ENCODE results near the gene LMTK3. TPM values are rescaled to one million over a fixed set of nuclear protein-coding genes. Genes with fewer than 3 reads are reported as not detected.

LMTK3 gene
- total RNA-seq, 1 experiment from 2014 or later = 10.6 TPM

- H3K4me1 ChIP-seq (ENCODE audit: control insufficient read depth, insufficient read depth, low read length) = peaks cover 19% of the 10 kb centered on the region
- DNase-seq (ENCODE audit: low read depth, low spot score) = no peak
- intact Hi-C loops (cut with micrococcal nuclease; ENCODE audit: unreplicated experiment) = no loop called here
- H3K4me3 ChIP-seq (ENCODE audit: low read depth in 2 of 2, low read length in 2 of 2) = no peak overlapping the region
- CTCF ChIA-PET = no interaction called here
- no peaks in the 10 kb centered on the region for H3K9me3 ChIP-seq (ENCODE audit: control insufficient read depth, insufficient read depth, low read depth, low read length)
- POLR2A ChIA-PET = no interaction called here
- H3K27ac ChIP-seq (ENCODE audit: low read length) = no peak overlapping the region
- H3K36me3 ChIP-seq (ENCODE audit: control insufficient read depth, insufficient read depth, low read length) = no peaks in the 10 kb centered on the region
- ATAC-seq = no peak
- in situ Hi-C loops (cut with HindIII; ENCODE audit: low pct_unique_long_range_greater_than_20kb, low sequenced_read_pairs) = no loop called here
- TF ChIP-seq SIN3A (IDR thresholded peaks at IDR 0.05; ENCODE audit: borderline replicate concordance, insufficient read depth, low read depth, low read length) (no peak), POLR2AphosphoS5 (IDR thresholded peaks at IDR 0.05; ENCODE audit: low read depth, low read length) (no peak), TCF7L2 (IDR thresholded peaks at IDR 0.05; ENCODE audit: low read depth, low read length) (no peak), CTCF (IDR thresholded peaks at IDR 0.05) (no peak), REST (IDR thresholded peaks at IDR 0.05; ENCODE audit: insufficient read depth in 1 of 2, low read depth in 2 of 2, low read length in 1 of 2) (no peak)
- H3K27me3 ChIP-seq (ENCODE audit: control insufficient read depth, insufficient read depth, low read length) = no peaks in the 10 kb centered on the region
- BruUV-seq (replicated peaks) = no TSS peak
Observed at GRCh38 chr19:48549380-48549779, 37.7 kb upstream of the LMTK3 start.

GRCh38 chr19:48548253-48548911 is 36.7 kb upstream of the LMTK3 start:
- in situ Hi-C loops (cut with HindIII; ENCODE audit: low pct_unique_long_range_greater_than_20kb, low sequenced_read_pairs) = no loop called here
- H3K4me3 ChIP-seq (ENCODE audit: low read depth in 2 of 2, low read length in 2 of 2) = no peak overlapping the region
- H3K9me3 ChIP-seq (ENCODE audit: control insufficient read depth, insufficient read depth, low read depth, low read length) = no peaks in the 10 kb centered on the region
- DNase-seq (ENCODE audit: low read depth, low spot score) (no peak), ATAC-seq (no peak)
- TF ChIP-seq REST (IDR thresholded peaks at IDR 0.05; ENCODE audit: insufficient read depth in 1 of 2, low read depth in 2 of 2, low read length in 1 of 2) (no peak), CTCF (IDR thresholded peaks at IDR 0.05) (no peak), POLR2AphosphoS5 (IDR thresholded peaks at IDR 0.05; ENCODE audit: low read depth, low read length) (no peak), SIN3A (IDR thresholded peaks at IDR 0.05; ENCODE audit: borderline replicate concordance, insufficient read depth, low read depth, low read length) (no peak), TCF7L2 (IDR thresholded peaks at IDR 0.05; ENCODE audit: low read depth, low read length) (no peak)
- H3K36me3 ChIP-seq (ENCODE audit: control insufficient read depth, insufficient read depth, low read length) = no peaks in the 10 kb centered on the region
- CTCF ChIA-PET = no interaction called here
- H3K4me1 ChIP-seq (ENCODE audit: control insufficient read depth, insufficient read depth, low read length) = peaks cover 12% of the 10 kb centered on the region
- BruUV-seq (replicated peaks) = no TSS peak
- POLR2A ChIA-PET = no interaction called here
- no peak overlapping the region for H3K27ac ChIP-seq (ENCODE audit: low read length)
- no peaks in the 10 kb centered on the region for H3K27me3 ChIP-seq (ENCODE audit: control insufficient read depth, insufficient read depth, low read length)
- intact Hi-C loops (cut with micrococcal nuclease; ENCODE audit: unreplicated experiment) = no loop called here
